HepG2 (cell line): Measurements from ENCODE around the gene PLAGL2. TPM values are rescaled to one million over a fixed set of nuclear protein-coding genes. Genes with fewer than 3 reads are reported as not detected.

Experiments
- ATAD3A ChIP-seq: sonication (generic); formaldehyde crosslinking; IDR thresholded peaks from 2 replicates; pipeline ENCODE4 v1.4.0; 2020; ENCODE audit warnings: missing genetic modification reagents
- ATF7-NPFF ChIP-seq: sonication (generic); formaldehyde crosslinking; IDR thresholded peaks from 2 replicates; pipeline ENCODE4 v1.8.1; 2023; ENCODE audit warnings: mild to moderate bottlenecking, low read depth, missing genetic modification reagents, moderate library complexity
- ISL2 ChIP-seq: sonication (generic); formaldehyde crosslinking; IDR thresholded peaks from 2 replicates; pipeline ENCODE4 v1.5.0; 2020; ENCODE audit warnings: missing genetic modification reagents
- KDM2A ChIP-seq: sonication (generic); formaldehyde crosslinking; IDR thresholded peaks from 2 replicates; pipeline ENCODE4 v1.4.0; 2020; ENCODE audit warnings: low read depth, missing genetic modification reagents, borderline replicate concordance
- KLF13 ChIP-seq: sonication (generic); formaldehyde crosslinking; IDR thresholded peaks from 2 replicates; pipeline ENCODE4 v1.4.0; 2020; ENCODE audit warnings: mild to moderate bottlenecking, missing genetic modification reagents
- TEAD2 ChIP-seq: sonication (generic); formaldehyde crosslinking; IDR thresholded peaks from 2 replicates; pipeline ENCODE4 v1.9.0; 2021; ENCODE audit warnings: missing genetic modification reagents
- XRCC5 ChIP-seq: fragments of 200-400 bp; formaldehyde crosslinking; optimal IDR thresholded peaks from 2 replicates; pipeline ENCODE3; 2017; ENCODE audit warnings: mild to moderate bottlenecking, low read length
- ZBTB8A ChIP-seq: sonication (generic); formaldehyde crosslinking; IDR thresholded peaks from 2 replicates; pipeline ENCODE4 v1.4.0; 2020; ENCODE audit warnings: mild to moderate bottlenecking, low read depth, missing genetic modification reagents, borderline replicate concordance
- ZKSCAN5 ChIP-seq: sonication (generic); formaldehyde crosslinking; IDR thresholded peaks from 2 replicates; pipeline ENCODE4 v1.5.1; 2020; ENCODE audit warnings: mild to moderate bottlenecking, missing genetic modification reagents
- ZNF121 ChIP-seq: sonication (generic); formaldehyde crosslinking; IDR thresholded peaks from 2 replicates; pipeline ENCODE4 v1.5.0; 2020; ENCODE audit warnings: mild to moderate bottlenecking, missing genetic modification reagents
- ZNF20 ChIP-seq: sonication (generic); formaldehyde crosslinking; IDR thresholded peaks from 2 replicates; pipeline ENCODE4 v1.4.0; 2020; ENCODE audit warnings: mild to moderate bottlenecking, moderate library complexity, missing genetic modification reagents
- ZNF569 ChIP-seq: sonication (generic); formaldehyde crosslinking; IDR thresholded peaks from 2 replicates; pipeline ENCODE4 v1.5.0; 2020; ENCODE audit warnings: mild to moderate bottlenecking, missing genetic modification reagents, moderate library complexity, borderline replicate concordance
- ZNF788 ChIP-seq: sonication (generic); formaldehyde crosslinking; IDR thresholded peaks from 2 replicates; pipeline ENCODE4 v1.5.0; 2020; ENCODE audit warnings: mild to moderate bottlenecking, missing genetic modification reagents, borderline replicate concordance
- ZSCAN12 ChIP-seq: sonication (generic); formaldehyde crosslinking; IDR thresholded peaks from 2 replicates; pipeline ENCODE4 v1.9.0; 2021; ENCODE audit warnings: mild to moderate bottlenecking, missing genetic modification reagents
- ZSCAN31 ChIP-seq: sonication (generic); formaldehyde crosslinking; IDR thresholded peaks from 2 replicates; pipeline ENCODE4 v1.5.0; 2020; ENCODE audit warnings: low read depth, mild to moderate bottlenecking, missing genetic modification reagents
- polyA plus RNA-seq, 8 experiments: library from polyadenylated mRNA; depleted of rRNA in 3 of 8; stranded (reverse) in 7 of 8; unstranded in 1 of 8; fragments of >200 nt; fragmentation: Illumina TruSeq in 4 of 8; extraction: Trizol in 4 of 8; gene quantifications; 2 replicates each; pipeline versions ENCODE4 v1.2.1 to v1.2.3, GENCODE V29; 2011 to 2016; ENCODE audit warnings: low read depth in 4 of 8, missing spikeins in 1 of 8, mixed read lengths in 1 of 8; ENCODE audit not compliant: insufficient read depth in 1 of 8
- total RNA-seq, 5 experiments: library from RNA; depleted of rRNA; stranded (reverse); fragments of >200 nt; fragmentation: Illumina TruSeq; extraction: Trizol; gene quantifications; 2 replicates each; pipeline ENCODE4 v1.2.3, GENCODE V29; 2016; ENCODE audit warnings: low read depth in 1 of 5
- TF ChIP-seq, protein P1 (sequence below): sonication (generic); formaldehyde crosslinking; IDR thresholded peaks from 2 replicates; pipeline ENCODE4 v1.4.0; 2020; ENCODE audit warnings: missing genetic modification reagents
- TF ChIP-seq, protein P2 (sequence below): sonication (generic); formaldehyde crosslinking; IDR thresholded peaks from 2 replicates; pipeline ENCODE4 v1.4.0; 2020; ENCODE audit warnings: low read depth, mild to moderate bottlenecking, missing genetic modification reagents
- TF ChIP-seq, protein P3 (sequence below): IDR thresholded peaks from 2 replicates; pipeline ENCODE4 v1.6.1; 2016; ENCODE audit warnings: low read depth, borderline replicate concordance
- TF ChIP-seq, protein P4 (sequence below): sonication (generic); formaldehyde crosslinking; IDR thresholded peaks from 2 replicates; pipeline ENCODE4 v1.4.0; 2020; ENCODE audit warnings: missing genetic modification reagents
- TF ChIP-seq, protein P5 (sequence below): sonication (generic); formaldehyde crosslinking; IDR thresholded peaks from 2 replicates; pipeline ENCODE4 v1.4.0; 2020; ENCODE audit warnings: mild to moderate bottlenecking, low read depth, missing genetic modification reagents
- TF ChIP-seq, protein P6 (sequence below): sonication (generic); formaldehyde crosslinking; IDR thresholded peaks from 2 replicates; pipeline ENCODE4 v1.8.0; 2022; ENCODE audit warnings: mild to moderate bottlenecking, missing genetic modification reagents, borderline replicate concordance

The PLAGL2 gene
- total and polyA plus RNA-seq, 2 of the 13 experiments (the other 11 are each of a cell fraction or from before 2014, with no cell fraction given) = 15.2 to 15.3 TPM

DNA sequence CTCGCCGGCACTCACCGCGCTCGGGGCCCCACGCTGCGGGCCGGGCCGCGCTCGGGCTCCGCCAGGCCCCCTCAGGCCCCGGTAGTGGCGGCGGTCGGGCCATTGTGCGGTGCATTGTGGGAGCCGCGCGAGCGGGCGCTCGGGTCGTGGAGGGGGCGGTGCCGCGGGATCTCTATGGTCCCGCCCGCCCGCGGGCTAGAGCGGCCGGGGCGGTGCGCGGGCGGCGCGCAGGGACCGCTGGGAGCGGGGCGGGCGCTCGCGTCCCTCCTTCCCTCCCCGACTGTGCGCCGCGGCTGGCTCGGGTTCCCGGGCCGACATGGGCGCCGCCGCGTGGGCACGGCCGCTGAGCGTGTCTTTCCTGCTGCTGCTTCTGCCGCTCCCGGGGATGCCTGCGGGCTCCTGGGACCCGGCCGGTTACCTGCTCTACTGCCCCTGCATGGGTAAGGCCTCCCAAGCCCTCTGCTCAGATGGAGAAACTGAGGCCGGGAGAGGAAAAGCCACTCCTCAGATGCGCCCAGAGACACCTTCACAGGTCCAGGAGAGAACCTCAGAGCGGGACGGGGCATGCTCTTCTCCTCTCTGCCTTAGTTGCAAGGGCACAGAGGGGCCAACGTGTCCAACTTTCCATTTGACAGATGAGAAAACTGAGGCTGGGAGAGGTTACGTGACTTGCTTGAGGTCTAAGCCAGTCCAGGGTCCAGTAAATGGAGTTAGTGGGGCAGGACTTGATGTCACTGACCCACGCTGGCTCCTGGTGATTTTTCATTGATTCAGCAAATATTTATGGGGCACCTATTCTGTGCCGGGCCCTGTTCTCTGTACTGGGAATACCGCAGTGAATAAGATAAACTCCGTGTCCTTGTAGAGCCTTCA is at the start of gene PLAGL2, which contains the start of gene POFUT1 (continued):
- TF ChIP-seq, protein P1, sequence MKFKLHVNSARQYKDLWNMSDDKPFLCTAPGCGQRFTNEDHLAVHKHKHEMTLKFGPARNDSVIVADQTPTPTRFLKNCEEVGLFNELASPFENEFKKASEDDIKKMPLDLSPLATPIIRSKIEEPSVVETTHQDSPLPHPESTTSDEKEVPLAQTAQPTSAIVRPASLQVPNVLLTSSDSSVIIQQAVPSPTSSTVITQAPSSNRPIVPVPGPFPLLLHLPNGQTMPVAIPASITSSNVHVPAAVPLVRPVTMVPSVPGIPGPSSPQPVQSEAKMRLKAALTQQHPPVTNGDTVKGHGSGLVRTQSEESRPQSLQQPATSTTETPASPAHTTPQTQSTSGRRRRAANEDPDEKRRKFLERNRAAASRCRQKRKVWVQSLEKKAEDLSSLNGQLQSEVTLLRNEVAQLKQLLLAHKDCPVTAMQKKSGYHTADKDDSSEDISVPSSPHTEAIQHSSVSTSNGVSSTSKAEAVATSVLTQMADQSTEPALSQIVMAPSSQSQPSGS (CRISPR knock-in tag) = peak; percentile 65; the same call in 1 of the 2 replicates
- TF ChIP-seq XRCC5 (peak; percentile 35), ZBTB8A (CRISPR knock-in tag) (no peak), ZNF788 (CRISPR knock-in tag) (peak; percentile 35; the same call in 1 of the 2 replicates), ZSCAN12 (CRISPR knock-in tag) (0 out of 2 replicates have a peak, but pooled peaks have one; percentile 44), KLF13 (CRISPR knock-in tag) (peak; percentile 96), ATF7-NPFF (CRISPR knock-in tag) (peak; percentile 98), ZNF569 (CRISPR knock-in tag) (0 out of 2 replicates have a peak, but pooled peaks have one; percentile 86), ZKSCAN5 (0 out of 2 replicates have a peak, but pooled peaks have one; percentile 19), ISL2 (CRISPR knock-in tag) (peak; percentile 43; the same call in 1 of the 2 replicates), TEAD2 (CRISPR knock-in tag) (no peak), ATAD3A (CRISPR knock-in tag) (0 out of 2 replicates have a peak, but pooled peaks have one; percentile 44), ZNF20 (no peak), ZSCAN31 (CRISPR knock-in tag) (peak; percentile 53), KDM2A (CRISPR knock-in tag) (peak; percentile 87), ZNF121 (peak; percentile 78)
- TF ChIP-seq, protein P2, sequence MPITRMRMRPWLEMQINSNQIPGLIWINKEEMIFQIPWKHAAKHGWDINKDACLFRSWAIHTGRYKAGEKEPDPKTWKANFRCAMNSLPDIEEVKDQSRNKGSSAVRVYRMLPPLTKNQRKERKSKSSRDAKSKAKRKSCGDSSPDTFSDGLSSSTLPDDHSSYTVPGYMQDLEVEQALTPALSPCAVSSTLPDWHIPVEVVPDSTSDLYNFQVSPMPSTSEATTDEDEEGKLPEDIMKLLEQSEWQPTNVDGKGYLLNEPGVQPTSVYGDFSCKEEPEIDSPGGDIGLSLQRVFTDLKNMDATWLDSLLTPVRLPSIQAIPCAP (CRISPR knock-in tag) = no peak
- TF ChIP-seq, protein P3, sequence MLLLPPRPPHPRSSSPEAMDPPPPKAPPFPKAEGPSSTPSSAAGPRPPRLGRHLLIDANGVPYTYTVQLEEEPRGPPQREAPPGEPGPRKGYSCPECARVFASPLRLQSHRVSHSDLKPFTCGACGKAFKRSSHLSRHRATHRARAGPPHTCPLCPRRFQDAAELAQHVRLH = peak; percentile 69
- TF ChIP-seq, protein P4, sequence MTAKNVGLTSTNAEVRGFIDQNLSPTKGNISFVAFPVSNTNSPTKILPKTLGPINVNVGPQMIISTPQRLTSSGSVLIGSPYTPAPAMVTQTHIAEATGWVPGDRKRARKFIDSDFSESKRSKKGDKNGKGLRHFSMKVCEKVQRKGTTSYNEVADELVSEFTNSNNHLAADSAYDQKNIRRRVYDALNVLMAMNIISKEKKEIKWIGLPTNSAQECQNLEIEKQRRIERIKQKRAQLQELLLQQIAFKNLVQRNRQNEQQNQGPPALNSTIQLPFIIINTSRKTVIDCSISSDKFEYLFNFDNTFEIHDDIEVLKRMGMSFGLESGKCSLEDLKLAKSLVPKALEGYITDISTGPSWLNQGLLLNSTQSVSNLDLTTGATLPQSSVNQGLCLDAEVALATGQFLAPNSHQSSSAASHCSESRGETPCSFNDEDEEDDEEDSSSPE = peak; percentile 91
- TF ChIP-seq, protein P5, sequence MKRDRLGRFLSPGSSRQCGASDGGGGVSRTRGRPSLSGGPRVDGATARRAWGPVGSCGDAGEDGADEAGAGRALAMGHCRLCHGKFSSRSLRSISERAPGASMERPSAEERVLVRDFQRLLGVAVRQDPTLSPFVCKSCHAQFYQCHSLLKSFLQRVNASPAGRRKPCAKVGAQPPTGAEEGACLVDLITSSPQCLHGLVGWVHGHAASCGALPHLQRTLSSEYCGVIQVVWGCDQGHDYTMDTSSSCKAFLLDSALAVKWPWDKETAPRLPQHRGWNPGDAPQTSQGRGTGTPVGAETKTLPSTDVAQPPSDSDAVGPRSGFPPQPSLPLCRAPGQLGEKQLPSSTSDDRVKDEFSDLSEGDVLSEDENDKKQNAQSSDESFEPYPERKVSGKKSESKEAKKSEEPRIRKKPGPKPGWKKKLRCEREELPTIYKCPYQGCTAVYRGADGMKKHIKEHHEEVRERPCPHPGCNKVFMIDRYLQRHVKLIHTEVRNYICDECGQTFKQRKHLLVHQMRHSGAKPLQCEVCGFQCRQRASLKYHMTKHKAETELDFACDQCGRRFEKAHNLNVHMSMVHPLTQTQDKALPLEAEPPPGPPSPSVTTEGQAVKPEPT (CRISPR knock-in tag) = 0 out of 2 replicates have a peak, but pooled peaks have one; percentile 50
- TF ChIP-seq, protein P6, sequence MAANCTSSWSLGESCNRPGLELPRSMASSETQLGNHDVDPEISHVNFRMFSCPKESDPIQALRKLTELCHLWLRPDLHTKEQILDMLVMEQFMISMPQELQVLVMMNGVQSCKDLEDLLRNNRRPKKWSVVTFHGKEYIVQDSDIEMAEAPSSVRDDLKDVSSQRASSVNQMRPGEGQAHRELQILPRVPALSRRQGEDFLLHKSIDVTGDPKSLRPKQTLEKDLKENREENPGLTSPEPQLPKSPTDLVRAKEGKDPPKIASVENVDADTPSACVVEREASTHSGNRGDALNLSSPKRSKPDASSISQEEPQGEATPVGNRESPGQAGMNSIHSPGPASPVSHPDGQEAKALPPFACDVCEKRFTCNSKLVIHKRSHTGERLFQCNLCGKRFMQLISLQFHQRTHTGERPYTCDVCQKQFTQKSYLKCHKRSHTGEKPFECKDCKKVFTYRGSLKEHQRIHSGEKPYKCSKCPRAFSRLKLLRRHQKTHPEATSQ (CRISPR knock-in tag) = 0 out of 2 replicates have a peak, but pooled peaks have one; percentile 71
